ENCODE measurements around the gene TPSG1. TPM values are rescaled to one million over a fixed set of nuclear protein-coding genes. Genes with fewer than 3 reads are reported as not detected.

Gene TPSG1
- total RNA-seq, 1 experiment from 2014 or later = not detected

- intact Hi-C loops (cut with micrococcal nuclease) = no loop called here
- BruUV-seq (replicated peaks) = no TSS peak
Measured at GRCh38 chr16:1256874-1257322, 31.8 kb upstream of the TPSG1 start.

More at GRCh38 chr16:1256874-1257322, 31.8 kb upstream of the TPSG1 start:
- Histone ChIP-seq H3K9ac (ENCODE audit: low read length) (no peak overlapping the region), H3K27ac (ENCODE audit: low read depth, low read length) (no peak overlapping the region), H3K4me1 (ENCODE audit: control insufficient read depth in 1 of 2, insufficient read depth in 2 of 2, low read length in 2 of 2) (peaks cover 4 to 13% of the 10 kb centered on the region in 2 experiments; a peak in 3 of 4 replicates), H3K4me2 (ENCODE audit: low read length) (no peak overlapping the region), H3K9me2 (ENCODE audit: insufficient read depth) (no peaks in the 10 kb centered on the region), H3K36me3 (ENCODE audit: control insufficient read depth in 1 of 2, insufficient read depth in 2 of 2, low read length in 2 of 2) (no peaks in the 10 kb centered on the region), H3K27me3 (ENCODE audit: insufficient read depth, low read length) (peaks cover 4% of the 10 kb centered on the region; the same call in 1 of the 2 replicates), H2AFZ (ENCODE audit: low read depth, low read length, poor library complexity, severe bottlenecking) (no peak overlapping the region), H3K9me3 (ENCODE audit: control insufficient read depth in 1 of 2, insufficient read depth in 1 of 2, low read depth in 1 of 2, low read length in 2 of 2) (no peaks in the 10 kb centered on the region), H3K4me3 (replicated peaks in 1 of 2; ENCODE audit: low read depth in 1 of 2, low read length in 2 of 2) (no peak overlapping the region), H4K20me1 (ENCODE audit: insufficient read depth) (no peaks in the 10 kb centered on the region), H3K79me2 (ENCODE audit: insufficient read depth, low read length) (no peaks in the 10 kb centered on the region)
- POLR2A ChIA-PET = no interaction called here
- TF ChIP-seq SRF (IDR thresholded peaks at IDR 0.05; ENCODE audit: low read depth) (no peak), SP1 (IDR thresholded peaks at IDR 0.05; ENCODE audit: low read depth) (no peak), CBX3 (IDR thresholded peaks at IDR 0.05; ENCODE audit: low read depth) (no peak), ELF1 (IDR thresholded peaks at IDR 0.05; ENCODE audit: borderline replicate concordance, low read depth) (no peak), FOSL1 (IDR thresholded peaks at IDR 0.05; ENCODE audit: low read depth) (no peak), JUND (IDR thresholded peaks at IDR 0.05) (no peak), MAX (IDR thresholded peaks at IDR 0.05) (no peak), ZBTB33 (IDR thresholded peaks at IDR 0.05; ENCODE audit: extremely low read depth, insufficient replicate concordance, low read length) (no peak), REST (IDR thresholded peaks at IDR 0.05; ENCODE audit: low read depth) (no peak), EZH2phosphoT487 (IDR thresholded peaks at IDR 0.05; ENCODE audit: borderline replicate concordance) (no peak), EZH2 (IDR thresholded peaks at IDR 0.05) (no peak), POLR2A (IDR thresholded peaks at IDR 0.05; ENCODE audit: borderline replicate concordance, extremely low read depth, insufficient read depth, insufficient read length) (no peak), CTCF (IDR thresholded peaks at IDR 0.05 in 2 of 3, conservative IDR thresholded peaks at IDR 0.05 in 1 of 3; ENCODE audit: borderline replicate concordance in 1 of 3, insufficient read depth in 1 of 3, low read depth in 2 of 3, low read length in 2 of 3) (no peak), SIN3A (IDR thresholded peaks at IDR 0.05; ENCODE audit: low read depth) (no peak), ZFX (IDR thresholded peaks at IDR 0.05) (no peak), CEBPB (IDR thresholded peaks at IDR 0.05; ENCODE audit: low read depth) (no peak), YY1 (IDR thresholded peaks at IDR 0.05; ENCODE audit: extremely low read depth, insufficient replicate concordance, low read depth, low read length) (no peak), EGR1 (IDR thresholded peaks at IDR 0.05; ENCODE audit: low read depth) (no peak), TCF7L2 (IDR thresholded peaks at IDR 0.05; ENCODE audit: borderline replicate concordance, extremely low read depth, insufficient read depth, insufficient read length) (no peak), RAD21 (IDR thresholded peaks at IDR 0.05; ENCODE audit: low read depth) (no peak)
- ATAC-seq (no peak), DNase-seq (ENCODE audit: low read depth, low spot score) (no peak)
- RAD21 ChIA-PET (ENCODE audit: low non-redundant PET in 1 of 2, low total read pairs in 2 of 2, uncharacterized antibody in 2 of 2, unreplicated experiment in 2 of 2) = no interaction called here
- CTCF ChIA-PET = no interaction called here
